Measurements from ENCODE around the gene SMPD3.

GRCh38 chr16:68468842-68469241 lies 20.5 kb upstream of the SMPD3 start:
- TF ChIP-seq CTCF (IDR thresholded peaks at IDR 0.05; ENCODE audit: extremely low read depth in 1 of 2, insufficient read depth in 1 of 2, low read depth in 1 of 2, low read length in 2 of 2) (no peak), POLR2A (IDR thresholded peaks at IDR 0.05; ENCODE audit: low read depth, low read length) (no peak), POLR2AphosphoS5 (IDR thresholded peaks at IDR 0.05; ENCODE audit: insufficient read depth, low read depth, low read length) (no peak), JUN (IDR thresholded peaks at IDR 0.05; ENCODE audit: borderline replicate concordance, insufficient read depth, insufficient read length, low read depth) (no peak), EZH2 (IDR thresholded peaks at IDR 0.05; ENCODE audit: borderline replicate concordance, low read depth, low read length, severe bottlenecking) (no peak), MAX (IDR thresholded peaks at IDR 0.05; ENCODE audit: insufficient read depth, insufficient read length) (no peak), MYC (IDR thresholded peaks at IDR 0.05; ENCODE audit: low read depth, low read length) (no peak)

Measured in endothelial cell of umbilical vein (primary cell).